ENCODE results near the gene UBXN7. TPM values are rescaled to one million over a fixed set of nuclear protein-coding genes. Genes with fewer than 3 reads are reported as not detected.

UBXN7 gene
- total and polyA plus RNA-seq, 2 of the 8 experiments (the other 6 are each of a cell fraction or from before 2014, with no cell fraction given): 18.5 to 109 TPM

GRCh38 chr3:196431181-196432136, 768 bp downstream of the UBXN7 start:
- Histone ChIP-seq H4K8ac (ENCODE audit: extremely low read depth, insufficient read depth, low read length) (peak overlapping the region; percentile 94), H3K9ac (replicated peaks in 1 of 4; ENCODE audit: extremely low read depth in 1 of 4, low read depth in 3 of 4, low read length in 3 of 4) (peak overlapping the region; percentile 77 to 91 (median 86)), H3K79me2 (ENCODE audit: control insufficient read depth in 1 of 2, insufficient read depth in 2 of 2, low read length in 2 of 2) (peaks cover 32 to 57% of the 10 kb centered on the region in 2 experiments), H3K9me3 (ENCODE audit: insufficient read depth in 2 of 2, low read depth in 1 of 2, low read length in 1 of 2) (no peaks in the 10 kb centered on the region), H3K14ac (ENCODE audit: insufficient read length) (no peak overlapping the region), H2BK120ac (replicated peaks; ENCODE audit: low read depth, low read length) (no peak overlapping the region), H4K20me1 (replicated peaks in 1 of 2; ENCODE audit: control insufficient read depth in 1 of 2, insufficient read depth in 2 of 2, low read length in 2 of 2) (peaks cover 0 to 10% of the 10 kb centered on the region in 2 experiments), H4K91ac (replicated peaks; ENCODE audit: insufficient read length, low read length) (no peak overlapping the region), H2BK15ac (ENCODE audit: low read length) (no peak overlapping the region), H3K36me3 (ENCODE audit: control insufficient read depth in 2 of 4, insufficient read depth in 4 of 4, low read length in 3 of 4) (peaks cover 0 to 8% (median 0%) of the 10 kb centered on the region in 4 experiments; a peak in 2 of 8 replicates), H2BK12ac (ENCODE audit: low read depth, low read length) (0 out of 2 replicates have a peak overlapping the region, but pooled peaks have one; percentile 50), H3K4me3 (ENCODE audit: extremely low read depth in 1 of 4, insufficient read depth in 2 of 4, low read depth in 3 of 4, low read length in 4 of 4) (peak overlapping the region; percentile 88 to 99 (median 95)), H3K18ac (ENCODE audit: extremely low read depth, low read length) (peak overlapping the region; percentile 93), H3K4ac (replicated peaks; ENCODE audit: insufficient read length, low read depth, low read length) (peak overlapping the region; percentile 71), H2BK5ac (ENCODE audit: low read depth, low read length) (peak overlapping the region; percentile 81), H3K23ac (ENCODE audit: insufficient read length) (no peak overlapping the region), H2AK5ac (ENCODE audit: low read depth, low read length) (0 out of 2 replicates have a peak overlapping the region, but pooled peaks have one; percentile 13), H2BK20ac (ENCODE audit: low read length) (no peak overlapping the region), H3K27ac (ENCODE audit: low read depth, low read length) (peak overlapping the region; percentile 87), H3K27me3 (replicated peaks in 1 of 4; ENCODE audit: control insufficient read depth in 3 of 4, extremely low read depth in 1 of 4, insufficient read depth in 3 of 4, low read length in 3 of 4) (no peaks in the 10 kb centered on the region), H2AFZ (ENCODE audit: low read length) (no peak overlapping the region), H3K4me1 (replicated peaks in 1 of 4; ENCODE audit: control insufficient read depth in 3 of 4, insufficient read depth in 4 of 4, low read length in 3 of 4) (peaks cover 0 to 3% (median under 1%) of the 10 kb centered on the region in 4 experiments; a peak in 3 of 7 replicates), H4K5ac (ENCODE audit: insufficient read length, low read depth, low read length) (peak overlapping the region; percentile 0), H3K56ac (replicated peaks; ENCODE audit: insufficient read length, low read depth, low read length) (peak overlapping the region; percentile 91), H3K79me1 (ENCODE audit: low read depth, low read length) (peaks cover 5% of the 10 kb centered on the region; the same call in 1 of the 2 replicates), H3K4me2 (ENCODE audit: insufficient read depth in 1 of 2, low read depth in 2 of 2, low read length in 2 of 2) (peak overlapping the region; percentile 73 to 94), H3K23me2 (ENCODE audit: low read depth, low read length) (peaks cover 11% of the 10 kb centered on the region)
- FAIRE-seq (no peak), DNase-seq (ENCODE audit: low read depth in 1 of 2, low spot score in 2 of 2) (peak in 1 of 2 experiments; percentile 66)
- TF ChIP-seq ATF2 (IDR thresholded peaks at IDR 0.05; ENCODE audit: low read length): no peak
- TF ChIP-seq GTF2F1 (IDR thresholded peaks at IDR 0.05; ENCODE audit: borderline replicate concordance, low read depth, low read length): no peak
- no peak for TF ChIP-seq NRF1 (IDR thresholded peaks at IDR 0.05; ENCODE audit: low read depth, low read length)
- peak; percentile 66; the same call in 1 of the 2 replicates for TF ChIP-seq RBBP5 (IDR thresholded peaks at IDR 0.05; ENCODE audit: borderline replicate concordance, low read depth, low read length)
- no peak for TF ChIP-seq CBX5 (IDR thresholded peaks at IDR 0.05; ENCODE audit: low read depth, low read length)
- no peak for TF ChIP-seq ATF3 (IDR thresholded peaks at IDR 0.05; ENCODE audit: insufficient read depth, low read depth, low read length)
- ChIA-PET CTCF (ENCODE audit: partially characterized antibody) (no interaction called here), POLR2A (ENCODE audit: partially characterized antibody) (interaction anchor here (0.6 to 1.4 kb wide), 6 partner anchors 8 to 114 kb away, joined by 3 to 10 read pairs (median 4); partner anchors contain the start of gene DYNLT2B)
- WGBS, 2 experiments (ENCODE audit: extremely low coverage in 1 of 2, insufficient coverage in 1 of 2, insufficient read length in 1 of 2, insufficient replicate concordance in 2 of 2, low coverage in 1 of 2, low lambda C conversion rate in 2 of 2, missing lambda C conversion rate in 1 of 2): 5% methylated on average over 36 of the region's 50 CpGs; no CpG with 5 or more reads in 1 of the 2 experiments

Measured in H1 (cell line).